Epithelial cell of alveolus of lung (primary cell): ENCODE measurements around the gene ABCC12. TPM values are rescaled to one million over a fixed set of nuclear protein-coding genes. Genes with fewer than 3 reads are reported as not detected.

Source experiments
- total RNA-seq: library from RNA; depleted of rRNA; stranded (reverse); fragments of >200 nt; gene quantifications from 2 replicates; pipeline ENCODE4 v1.2.1, GENCODE V29; 2015

The ABCC12 gene
- total RNA-seq = not detected in 2 replicates

DNA sequence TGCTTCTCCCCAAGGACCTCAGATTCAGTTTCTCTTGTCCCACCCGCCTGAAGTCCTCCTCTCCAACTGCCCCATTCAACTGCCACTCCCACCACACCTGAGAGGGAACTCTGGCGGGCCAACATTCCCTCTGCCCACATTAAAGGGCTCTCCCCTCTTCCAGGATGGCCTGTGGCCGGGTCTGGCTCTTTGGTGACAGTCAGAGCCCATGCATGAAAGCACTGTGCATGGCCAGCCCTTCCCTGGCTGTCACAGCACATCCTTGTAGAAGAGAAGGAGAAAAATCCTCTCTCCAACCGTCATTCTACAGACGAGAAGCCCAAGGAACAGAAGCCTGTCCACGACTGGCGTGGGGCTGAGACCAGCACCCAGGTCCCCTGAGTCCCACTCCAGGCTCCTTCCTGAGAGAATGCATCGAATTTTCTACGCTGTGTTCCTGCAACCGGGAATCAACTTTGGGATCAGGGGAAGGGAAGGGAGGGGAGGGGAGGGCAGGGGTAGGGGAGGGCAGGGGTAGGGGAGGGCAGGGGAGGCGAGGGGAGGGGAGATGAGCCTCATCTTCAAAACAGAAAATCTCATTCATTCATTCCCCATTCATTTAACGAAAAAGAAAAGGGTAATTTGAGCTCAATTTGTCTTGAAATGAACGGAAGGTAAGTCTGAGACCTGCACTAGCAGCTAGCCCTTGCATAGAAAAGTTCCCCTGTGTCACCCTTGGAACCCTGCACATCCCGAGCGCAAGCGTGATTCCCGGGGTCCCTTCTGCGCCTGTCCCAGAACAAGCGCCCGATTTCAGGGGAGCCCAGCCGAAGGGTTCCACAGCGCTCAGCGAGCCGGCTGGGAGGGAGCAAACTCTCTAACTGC lies at the start of gene ABCC12:
ABCC12 (minus strand) TSS at position 68 of the 864 bp plus-strand sequence. CDS start 9,569 bp downstream, outside the sequence.

Other genes starting within 250 kb of the ABCC12 start
- gene LONP2, start 88.3 kb upstream of the ABCC12 start, total RNA-seq = 33.0 and 38.4 TPM in 2 replicates
- gene ABCC11, start 91.5 kb upstream of the ABCC12 start, total RNA-seq = not detected in 2 replicates
- gene SIAH1, start 229.4 kb upstream of the ABCC12 start, total RNA-seq = 21.1 and 27.9 TPM in 2 replicates